HepG2 (cell line): ENCODE results near the gene ATRAID. TPM values are rescaled to one million over a fixed set of nuclear protein-coding genes. Genes with fewer than 3 reads are reported as not detected.
A peak's percentile ranks its signal among the peaks of the same experiment; 100 is the strongest.

ENCODE experiments used
- GTF3A ChIP-seq: sonication (generic); formaldehyde crosslinking; conservative IDR thresholded peaks from 2 replicates; pipeline ENCODE4 v1.4.0; 2020; ENCODE audit warnings: mild to moderate bottlenecking, missing genetic modification reagents
- KLF9 ChIP-seq: IDR thresholded peaks from 2 replicates; pipeline ENCODE4 v1.6.1; 2016; ENCODE audit warnings: low read depth
- NONO ChIP-seq, 2 experiments: fragments of 450-650 bp in 1 of 2; sonication (generic) in 1 of 2; formaldehyde crosslinking in 1 of 2; IDR thresholded peaks in 1 of 2; conservative IDR thresholded peaks in 1 of 2; 2 replicates each; pipeline versions ENCODE4 v1.6.1 to v1.8.0; 2017 to 2022; ENCODE audit warnings: mild to moderate bottlenecking in 1 of 2, missing genetic modification reagents in 1 of 2, moderate library complexity in 1 of 2
- NPAS2 ChIP-seq: sonication (generic); formaldehyde crosslinking; IDR thresholded peaks from 2 replicates; pipeline ENCODE4 v1.8.0; 2022; ENCODE audit warnings: mild to moderate bottlenecking, missing genetic modification reagents, borderline replicate concordance
- PAX8 ChIP-seq: sonication (generic); formaldehyde crosslinking; IDR thresholded peaks from 2 replicates; pipeline ENCODE4 v1.8.0; 2022; ENCODE audit warnings: mild to moderate bottlenecking, missing genetic modification reagents, borderline replicate concordance
- SMAD1 ChIP-seq: sonication (generic); formaldehyde crosslinking; IDR thresholded peaks from 2 replicates; pipeline ENCODE4 v1.4.0; 2020; ENCODE audit warnings: missing genetic modification reagents, low read depth, mild to moderate bottlenecking, borderline replicate concordance
- SP1 ChIP-seq, 2 experiments: fragments of 450-650 bp in 1 of 2; sonication (generic) in 1 of 2; formaldehyde crosslinking in 1 of 2; IDR thresholded peaks; 2 replicates each; pipeline versions ENCODE4 v1.4.0 to v1.6.1; 2016 to 2020; ENCODE audit warnings: missing genetic modification reagents in 1 of 2
- SYNCRIP ChIP-seq: fragments of 200-400 bp; formaldehyde crosslinking; IDR thresholded peaks from 2 replicates; pipeline ENCODE4 v1.6.1; 2018; ENCODE audit warnings: mild to moderate bottlenecking, low read depth, low read length; ENCODE audit not compliant: insufficient read depth
- TBX2 ChIP-seq: sonication (generic); formaldehyde crosslinking; IDR thresholded peaks from 2 replicates; pipeline ENCODE4 v1.5.0; 2020; ENCODE audit warnings: missing genetic modification reagents, mild to moderate bottlenecking, borderline replicate concordance
- ZIK1 ChIP-seq: sonication (generic); formaldehyde crosslinking; IDR thresholded peaks from 2 replicates; pipeline ENCODE4 v1.5.0; 2020; ENCODE audit warnings: mild to moderate bottlenecking, low read depth, missing genetic modification reagents, borderline replicate concordance
- ZNF382 ChIP-seq: sonication (generic); formaldehyde crosslinking; IDR thresholded peaks from 2 replicates; pipeline ENCODE4 v1.5.0; 2020; ENCODE audit warnings: missing genetic modification reagents, mild to moderate bottlenecking, borderline replicate concordance
- polyA plus RNA-seq, 8 experiments: library from polyadenylated mRNA; depleted of rRNA in 3 of 8; stranded (reverse) in 7 of 8; unstranded in 1 of 8; fragments of >200 nt; fragmentation: Illumina TruSeq in 4 of 8; extraction: Trizol in 4 of 8; gene quantifications; 2 replicates each; pipeline versions ENCODE4 v1.2.1 to v1.2.3, GENCODE V29; 2011 to 2016; ENCODE audit warnings: low read depth in 4 of 8, missing spikeins in 1 of 8, mixed read lengths in 1 of 8; ENCODE audit not compliant: insufficient read depth in 1 of 8
- total RNA-seq, 5 experiments: library from RNA; depleted of rRNA; stranded (reverse); fragments of >200 nt; fragmentation: Illumina TruSeq; extraction: Trizol; gene quantifications; 2 replicates each; pipeline ENCODE4 v1.2.3, GENCODE V29; 2016; ENCODE audit warnings: low read depth in 1 of 5
- TF ChIP-seq, protein P1 (sequence below): sonication (generic); formaldehyde crosslinking; IDR thresholded peaks from 2 replicates; pipeline ENCODE4 v1.5.1; 2020; ENCODE audit warnings: mild to moderate bottlenecking, missing genetic modification reagents, moderate library complexity
- TF ChIP-seq, protein P2 (sequence below): sonication (generic); formaldehyde crosslinking; IDR thresholded peaks from 2 replicates; pipeline ENCODE4 v1.5.1; 2020; ENCODE audit warnings: missing genetic modification reagents, mild to moderate bottlenecking, borderline replicate concordance
- TF ChIP-seq, protein P3 (sequence below): sonication (generic); formaldehyde crosslinking; IDR thresholded peaks from 2 replicates; pipeline ENCODE4 v1.4.0; 2020; ENCODE audit warnings: mild to moderate bottlenecking, missing genetic modification reagents
- TF ChIP-seq, protein P4 (sequence below): sonication (generic); formaldehyde crosslinking; IDR thresholded peaks from 2 replicates; pipeline ENCODE4 v1.5.0; 2020; ENCODE audit warnings: missing genetic modification reagents
- TF ChIP-seq, protein P5 (sequence below): sonication (generic); formaldehyde crosslinking; conservative IDR thresholded peaks from 2 replicates; pipeline ENCODE4 v1.8.0; 2022; ENCODE audit warnings: mild to moderate bottlenecking, moderate library complexity, missing genetic modification reagents
- TF ChIP-seq, protein P6 (sequence below), 2 experiments: fragments of 450-650 bp in 1 of 2; sonication (generic) in 1 of 2; formaldehyde crosslinking; IDR thresholded peaks; 2 replicates each; pipeline versions ENCODE4 v1.5.0 to v1.8.0; 2020 to 2022; ENCODE audit warnings: mild to moderate bottlenecking in 1 of 2, missing genetic modification reagents in 1 of 2

Gene ATRAID
- total and polyA plus RNA-seq, 2 of the 13 experiments (the other 11 are each of a cell fraction or from before 2014, with no cell fraction given) = 207 to 382 TPM

DNA sequence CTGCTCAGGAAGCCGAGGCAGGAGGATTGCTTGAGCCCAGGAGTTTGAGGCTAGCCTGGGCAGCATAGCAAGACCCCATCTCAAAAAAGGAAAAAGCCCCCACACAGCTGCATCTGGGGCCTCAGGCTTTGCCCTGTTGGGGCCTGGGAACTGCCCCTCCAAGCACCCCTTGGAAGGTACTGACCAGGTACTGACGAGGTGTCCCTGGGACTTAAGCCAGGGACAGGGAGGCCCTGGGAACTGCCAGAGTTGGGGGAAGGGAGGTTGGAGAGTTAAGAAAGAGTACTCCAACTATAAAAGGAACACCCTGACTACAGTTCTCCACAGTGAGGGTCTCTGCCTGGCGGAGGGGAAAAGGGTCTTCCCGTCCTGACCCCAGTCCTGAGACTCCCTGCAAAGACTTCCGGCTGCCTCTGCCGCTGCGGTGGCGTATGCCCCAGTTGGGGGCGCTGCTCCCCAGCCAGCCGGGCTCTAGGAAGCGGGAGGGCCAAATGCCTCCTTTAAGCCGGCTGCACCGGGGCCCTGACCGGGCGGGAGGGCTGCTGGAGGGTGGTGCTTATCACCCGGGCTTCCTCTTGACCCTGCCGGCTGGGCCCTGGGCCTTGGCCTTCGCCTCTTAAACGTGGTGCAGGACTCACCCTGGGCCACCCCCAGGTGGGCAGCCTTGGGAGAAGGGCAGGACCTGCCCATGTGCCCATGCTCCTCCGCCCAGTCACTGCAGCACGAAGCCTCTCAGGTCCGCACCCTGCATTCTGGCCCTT, 38.2 kb downstream of the ATRAID start (continued):
- TF ChIP-seq, protein P1, sequence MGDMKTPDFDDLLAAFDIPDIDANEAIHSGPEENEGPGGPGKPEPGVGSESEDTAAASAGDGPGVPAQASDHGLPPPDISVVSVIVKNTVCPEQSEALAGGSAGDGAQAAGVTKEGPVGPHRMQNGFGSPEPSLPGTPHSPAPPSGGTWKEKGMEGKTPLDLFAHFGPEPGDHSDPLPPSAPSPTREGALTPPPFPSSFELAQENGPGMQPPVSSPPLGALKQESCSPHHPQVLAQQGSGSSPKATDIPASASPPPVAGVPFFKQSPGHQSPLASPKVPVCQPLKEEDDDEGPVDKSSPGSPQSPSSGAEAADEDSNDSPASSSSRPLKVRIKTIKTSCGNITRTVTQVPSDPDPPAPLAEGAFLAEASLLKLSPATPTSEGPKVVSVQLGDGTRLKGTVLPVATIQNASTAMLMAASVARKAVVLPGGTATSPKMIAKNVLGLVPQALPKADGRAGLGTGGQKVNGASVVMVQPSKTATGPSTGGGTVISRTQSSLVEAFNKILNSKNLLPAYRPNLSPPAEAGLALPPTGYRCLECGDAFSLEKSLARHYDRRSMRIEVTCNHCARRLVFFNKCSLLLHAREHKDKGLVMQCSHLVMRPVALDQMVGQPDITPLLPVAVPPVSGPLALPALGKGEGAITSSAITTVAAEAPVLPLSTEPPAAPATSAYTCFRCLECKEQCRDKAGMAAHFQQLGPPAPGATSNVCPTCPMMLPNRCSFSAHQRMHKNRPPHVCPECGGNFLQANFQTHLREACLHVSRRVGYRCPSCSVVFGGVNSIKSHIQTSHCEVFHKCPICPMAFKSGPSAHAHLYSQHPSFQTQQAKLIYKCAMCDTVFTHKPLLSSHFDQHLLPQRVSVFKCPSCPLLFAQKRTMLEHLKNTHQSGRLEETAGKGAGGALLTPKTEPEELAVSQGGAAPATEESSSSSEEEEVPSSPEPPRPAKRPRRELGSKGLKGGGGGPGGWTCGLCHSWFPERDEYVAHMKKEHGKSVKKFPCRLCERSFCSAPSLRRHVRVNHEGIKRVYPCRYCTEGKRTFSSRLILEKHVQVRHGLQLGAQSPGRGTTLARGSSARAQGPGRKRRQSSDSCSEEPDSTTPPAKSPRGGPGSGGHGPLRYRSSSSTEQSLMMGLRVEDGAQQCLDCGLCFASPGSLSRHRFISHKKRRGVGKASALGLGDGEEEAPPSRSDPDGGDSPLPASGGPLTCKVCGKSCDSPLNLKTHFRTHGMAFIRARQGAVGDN (CRISPR knock-in tag) = peak; percentile 92
- 0 out of 2 replicates have a peak, but pooled peaks have one; percentile 8 for TF ChIP-seq ZIK1 (CRISPR knock-in tag)
- TF ChIP-seq SYNCRIP = no peak
- no peak for TF ChIP-seq KLF9 (CRISPR knock-in tag)
- TF ChIP-seq NPAS2 (CRISPR knock-in tag) = no peak
- no peak for TF ChIP-seq SMAD1 (CRISPR knock-in tag)
- TF ChIP-seq, protein P2, sequence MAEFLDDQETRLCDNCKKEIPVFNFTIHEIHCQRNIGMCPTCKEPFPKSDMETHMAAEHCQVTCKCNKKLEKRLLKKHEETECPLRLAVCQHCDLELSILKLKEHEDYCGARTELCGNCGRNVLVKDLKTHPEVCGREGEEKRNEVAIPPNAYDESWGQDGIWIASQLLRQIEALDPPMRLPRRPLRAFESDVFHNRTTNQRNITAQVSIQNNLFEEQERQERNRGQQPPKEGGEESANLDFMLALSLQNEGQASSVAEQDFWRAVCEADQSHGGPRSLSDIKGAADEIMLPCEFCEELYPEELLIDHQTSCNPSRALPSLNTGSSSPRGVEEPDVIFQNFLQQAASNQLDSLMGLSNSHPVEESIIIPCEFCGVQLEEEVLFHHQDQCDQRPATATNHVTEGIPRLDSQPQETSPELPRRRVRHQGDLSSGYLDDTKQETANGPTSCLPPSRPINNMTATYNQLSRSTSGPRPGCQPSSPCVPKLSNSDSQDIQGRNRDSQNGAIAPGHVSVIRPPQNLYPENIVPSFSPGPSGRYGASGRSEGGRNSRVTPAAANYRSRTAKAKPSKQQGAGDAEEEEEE (CRISPR knock-in tag) = peak; percentile 70; the same call in 1 of the 2 replicates
- peak; percentile 40 for TF ChIP-seq TBX2 (CRISPR knock-in tag)
- no peak for TF ChIP-seq PAX8 (CRISPR knock-in tag)
- TF ChIP-seq NONO (IDR thresholded peaks at IDR 0.05) = no peak
- TF ChIP-seq NONO (CRISPR knock-in tag; conservative IDR thresholded peaks at IDR 0.05) = no peak; the same call in 1 of the 2 replicates
- TF ChIP-seq ZNF382 (CRISPR knock-in tag) = no peak
- TF ChIP-seq, protein P3, sequence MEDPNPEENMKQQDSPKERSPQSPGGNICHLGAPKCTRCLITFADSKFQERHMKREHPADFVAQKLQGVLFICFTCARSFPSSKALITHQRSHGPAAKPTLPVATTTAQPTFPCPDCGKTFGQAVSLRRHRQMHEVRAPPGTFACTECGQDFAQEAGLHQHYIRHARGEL = no peak
- TF ChIP-seq, protein P4, sequence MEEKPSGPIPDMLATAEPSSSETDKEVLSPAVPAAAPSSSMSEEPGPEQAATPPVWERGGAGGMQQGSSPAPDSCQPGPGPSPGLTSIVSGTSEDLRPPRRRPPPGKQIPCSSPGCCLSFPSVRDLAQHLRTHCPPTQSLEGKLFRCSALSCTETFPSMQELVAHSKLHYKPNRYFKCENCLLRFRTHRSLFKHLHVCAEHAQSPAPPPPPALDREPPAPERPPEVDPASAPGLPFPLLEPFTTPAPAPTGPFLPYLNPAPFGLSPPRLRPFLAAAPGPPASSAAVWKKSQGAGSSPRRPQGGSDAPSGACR = no peak
- TF ChIP-seq, protein P5, sequence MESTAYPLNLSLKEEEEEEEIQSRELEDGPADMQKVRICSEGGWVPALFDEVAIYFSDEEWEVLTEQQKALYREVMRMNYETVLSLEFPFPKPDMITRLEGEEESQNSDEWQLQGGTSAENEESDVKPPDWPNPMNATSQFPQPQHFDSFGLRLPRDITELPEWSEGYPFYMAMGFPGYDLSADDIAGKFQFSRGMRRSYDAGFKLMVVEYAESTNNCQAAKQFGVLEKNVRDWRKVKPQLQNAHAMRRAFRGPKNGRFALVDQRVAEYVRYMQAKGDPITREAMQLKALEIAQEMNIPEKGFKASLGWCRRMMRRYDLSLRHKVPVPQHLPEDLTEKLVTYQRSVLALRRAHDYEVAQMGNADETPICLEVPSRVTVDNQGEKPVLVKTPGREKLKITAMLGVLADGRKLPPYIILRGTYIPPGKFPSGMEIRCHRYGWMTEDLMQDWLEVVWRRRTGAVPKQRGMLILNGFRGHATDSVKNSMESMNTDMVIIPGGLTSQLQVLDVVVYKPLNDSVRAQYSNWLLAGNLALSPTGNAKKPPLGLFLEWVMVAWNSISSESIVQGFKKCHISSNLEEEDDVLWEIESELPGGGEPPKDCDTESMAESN (CRISPR knock-in tag) = 0 out of 2 replicates have a peak, but pooled peaks have one; percentile 49
- TF ChIP-seq, protein P6, sequence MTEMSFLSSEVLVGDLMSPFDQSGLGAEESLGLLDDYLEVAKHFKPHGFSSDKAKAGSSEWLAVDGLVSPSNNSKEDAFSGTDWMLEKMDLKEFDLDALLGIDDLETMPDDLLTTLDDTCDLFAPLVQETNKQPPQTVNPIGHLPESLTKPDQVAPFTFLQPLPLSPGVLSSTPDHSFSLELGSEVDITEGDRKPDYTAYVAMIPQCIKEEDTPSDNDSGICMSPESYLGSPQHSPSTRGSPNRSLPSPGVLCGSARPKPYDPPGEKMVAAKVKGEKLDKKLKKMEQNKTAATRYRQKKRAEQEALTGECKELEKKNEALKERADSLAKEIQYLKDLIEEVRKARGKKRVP (CRISPR knock-in tag; IDR thresholded peaks at IDR 0.05) = no peak
- no peak for TF ChIP-seq SP1 (IDR thresholded peaks at IDR 0.05)
- peak; percentile 43; the same call in 1 of the 2 replicates for TF ChIP-seq SP1 (CRISPR knock-in tag; IDR thresholded peaks at IDR 0.05)
- no peak for TF ChIP-seq GTF3A (CRISPR knock-in tag)
